Fibroblast of pulmonary artery (primary cell): ENCODE results near the gene DHRSX.

Experiments
- DNase-seq: peaks from one replicate; pipeline ENCODE4 v3.0.0-alpha.2; 2010; ENCODE audit warnings: low read depth
- H3K4me3 ChIP-seq: replicated peaks from 2 replicates; pipeline ENCODE4 v1.5.1; 2011; ENCODE audit warnings: low read depth, mild to moderate bottlenecking, control low read depth, low read length, moderate library complexity
- CTCF ChIP-seq: IDR thresholded peaks from 2 replicates; pipeline ENCODE4 v1.5.1; 2011; ENCODE audit warnings: mild to moderate bottlenecking, control low read depth, low read length, inconsistent platforms; ENCODE audit errors: missing control alignments

DHRSX gene

GRCh38 chrX:2177541-2177940 is 323.2 kb downstream of the DHRSX start:
- no peak overlapping the region for H3K4me3 ChIP-seq
- DNase-seq, result no peak
- no peak for TF ChIP-seq CTCF

GRCh38 chrX:2176733-2177132 is 324.0 kb downstream of the DHRSX start:
- DNase-seq, result no peak
- no peak for TF ChIP-seq CTCF
- H3K4me3 ChIP-seq, result no peak overlapping the region

- DNase-seq, result no peak
- no peak overlapping the region for H3K4me3 ChIP-seq
- no peak for TF ChIP-seq CTCF
Observed at GRCh38 chrX:2176274-2176673, 324.5 kb downstream of the DHRSX start.

- no peak for TF ChIP-seq CTCF
- DNase-seq, result no peak
- no peak overlapping the region for H3K4me3 ChIP-seq
Observed at GRCh38 chrX:2172359-2172758, 328.4 kb downstream of the DHRSX start.
